HepG2 (cell line): ENCODE measurements around the gene HSD3B7. TPM values are rescaled to one million over a fixed set of nuclear protein-coding genes. Genes with fewer than 3 reads are reported as not detected.

ENCODE experiments used
- CBX1 ChIP-seq: IDR thresholded peaks from one replicate; pipeline ENCODE4 v1.6.1; 2016; ENCODE audit warnings: antibody characterized with exemption, low read depth
- FOXP1 ChIP-seq, 2 experiments: fragments of 450-650 bp in 1 of 2; IDR thresholded peaks; 2 replicates each; pipeline ENCODE4 v1.6.1; 2017 to 2018; ENCODE audit warnings: antibody characterized with exemption in 1 of 2
- HNRNPK ChIP-seq: fragments of 200-400 bp; formaldehyde crosslinking; IDR thresholded peaks from 2 replicates; pipeline ENCODE4 v1.6.1; 2018; ENCODE audit warnings: low read length, low read depth, moderate library complexity, mild to moderate bottlenecking; ENCODE audit not compliant: poor library complexity, severe bottlenecking
- KDM2A ChIP-seq: sonication (generic); formaldehyde crosslinking; IDR thresholded peaks from 2 replicates; pipeline ENCODE4 v1.4.0; 2020; ENCODE audit warnings: low read depth, missing genetic modification reagents, borderline replicate concordance
- PHF5A ChIP-seq: IDR thresholded peaks from one replicate; pipeline ENCODE4 v1.6.1; 2018; ENCODE audit warnings: low read depth, missing genetic modification reagents; ENCODE audit not compliant: unreplicated experiment
- RBM22 ChIP-seq: fragments of 200-400 bp; formaldehyde crosslinking; optimal IDR thresholded peaks from 2 replicates; pipeline ENCODE3; 2017; ENCODE audit warnings: mild to moderate bottlenecking, low read length, moderate library complexity
- REL ChIP-seq: sonication (generic); formaldehyde crosslinking; conservative IDR thresholded peaks from 2 replicates; pipeline ENCODE4 v1.8.0; 2022; ENCODE audit warnings: mild to moderate bottlenecking, missing genetic modification reagents, moderate library complexity
- SAP130 ChIP-seq: IDR thresholded peaks from 2 replicates; pipeline ENCODE4 v1.6.1; 2016; ENCODE audit warnings: low read depth
- SOX13 ChIP-seq, 3 experiments: fragments of 450-650 bp in 1 of 3; sonication (generic) in 1 of 3; formaldehyde crosslinking in 1 of 3; IDR thresholded peaks in 2 of 3; conservative IDR thresholded peaks in 1 of 3; 2 replicates each; pipeline versions ENCODE4 v1.5.0 to v1.6.1; 2016 to 2020; ENCODE audit warnings: antibody characterized with exemption in 1 of 3, mild to moderate bottlenecking in 1 of 3, missing compliant biosample characterization in 1 of 3, missing genetic modification reagents in 1 of 3, moderate library complexity in 1 of 3
- TAF15 ChIP-seq: fragments of 200-400 bp; formaldehyde crosslinking; IDR thresholded peaks from one replicate; pipeline ENCODE4 v1.6.1; 2018; ENCODE audit warnings: mild to moderate bottlenecking, low read depth, low read length; ENCODE audit not compliant: poor library complexity, severe bottlenecking
- TSC22D2 ChIP-seq: sonication (generic); formaldehyde crosslinking; IDR thresholded peaks from 2 replicates; pipeline ENCODE4 v1.5.1; 2020; ENCODE audit warnings: missing genetic modification reagents, mild to moderate bottlenecking, borderline replicate concordance
- ZBTB7B ChIP-seq: sonication (generic); formaldehyde crosslinking; IDR thresholded peaks from 2 replicates; pipeline ENCODE4 v1.4.0; 2020; ENCODE audit warnings: missing genetic modification reagents
- ZNF138 ChIP-seq: sonication (generic); formaldehyde crosslinking; IDR thresholded peaks from 2 replicates; pipeline ENCODE4 v1.5.0; 2020; ENCODE audit warnings: mild to moderate bottlenecking, low read depth, missing genetic modification reagents
- ZNF235 ChIP-seq: sonication (generic); formaldehyde crosslinking; IDR thresholded peaks from 2 replicates; pipeline ENCODE4 v1.8.1; 2023; ENCODE audit warnings: mild to moderate bottlenecking, missing genetic modification reagents, borderline replicate concordance
- ZNF747 ChIP-seq: sonication (generic); formaldehyde crosslinking; IDR thresholded peaks from 2 replicates; pipeline ENCODE4 v1.8.1; 2023; ENCODE audit warnings: missing genetic modification reagents, mild to moderate bottlenecking, borderline replicate concordance
- polyA plus RNA-seq, 8 experiments: library from polyadenylated mRNA; depleted of rRNA in 3 of 8; stranded (reverse) in 7 of 8; unstranded in 1 of 8; fragments of >200 nt; fragmentation: Illumina TruSeq in 4 of 8; extraction: Trizol in 4 of 8; gene quantifications; 2 replicates each; pipeline versions ENCODE4 v1.2.1 to v1.2.3, GENCODE V29; 2011 to 2016; ENCODE audit warnings: low read depth in 4 of 8, missing spikeins in 1 of 8, mixed read lengths in 1 of 8; ENCODE audit not compliant: insufficient read depth in 1 of 8
- total RNA-seq, 5 experiments: library from RNA; depleted of rRNA; stranded (reverse); fragments of >200 nt; fragmentation: Illumina TruSeq; extraction: Trizol; gene quantifications; 2 replicates each; pipeline ENCODE4 v1.2.3, GENCODE V29; 2016; ENCODE audit warnings: low read depth in 1 of 5
- TF ChIP-seq, protein P1 (sequence below): sonication (generic); formaldehyde crosslinking; conservative IDR thresholded peaks from 2 replicates; pipeline ENCODE4 v1.4.0; 2020; ENCODE audit warnings: missing genetic modification reagents
- TF ChIP-seq, protein P2 (sequence below): sonication (generic); formaldehyde crosslinking; IDR thresholded peaks from 2 replicates; pipeline ENCODE4 v1.4.0; 2020; ENCODE audit warnings: missing genetic modification reagents, low read depth, mild to moderate bottlenecking, borderline replicate concordance
- TF ChIP-seq, protein P3 (sequence below): IDR thresholded peaks from 2 replicates; pipeline ENCODE4 v1.6.1; 2016; ENCODE audit warnings: low read depth
- TF ChIP-seq, protein P4 (sequence below): sonication (generic); formaldehyde crosslinking; IDR thresholded peaks from 2 replicates; pipeline ENCODE4 v1.4.0; 2020; ENCODE audit warnings: mild to moderate bottlenecking, low read depth, missing genetic modification reagents
- TF ChIP-seq, protein P5 (sequence below): IDR thresholded peaks from 2 replicates; pipeline ENCODE4 v1.6.1; 2016; ENCODE audit warnings: low read depth, control low read depth

Gene HSD3B7
- total and polyA plus RNA-seq, 2 of the 13 experiments (the other 11 are each of a cell fraction or from before 2014, with no cell fraction given) = 32.9 to 69.7 TPM

DNA sequence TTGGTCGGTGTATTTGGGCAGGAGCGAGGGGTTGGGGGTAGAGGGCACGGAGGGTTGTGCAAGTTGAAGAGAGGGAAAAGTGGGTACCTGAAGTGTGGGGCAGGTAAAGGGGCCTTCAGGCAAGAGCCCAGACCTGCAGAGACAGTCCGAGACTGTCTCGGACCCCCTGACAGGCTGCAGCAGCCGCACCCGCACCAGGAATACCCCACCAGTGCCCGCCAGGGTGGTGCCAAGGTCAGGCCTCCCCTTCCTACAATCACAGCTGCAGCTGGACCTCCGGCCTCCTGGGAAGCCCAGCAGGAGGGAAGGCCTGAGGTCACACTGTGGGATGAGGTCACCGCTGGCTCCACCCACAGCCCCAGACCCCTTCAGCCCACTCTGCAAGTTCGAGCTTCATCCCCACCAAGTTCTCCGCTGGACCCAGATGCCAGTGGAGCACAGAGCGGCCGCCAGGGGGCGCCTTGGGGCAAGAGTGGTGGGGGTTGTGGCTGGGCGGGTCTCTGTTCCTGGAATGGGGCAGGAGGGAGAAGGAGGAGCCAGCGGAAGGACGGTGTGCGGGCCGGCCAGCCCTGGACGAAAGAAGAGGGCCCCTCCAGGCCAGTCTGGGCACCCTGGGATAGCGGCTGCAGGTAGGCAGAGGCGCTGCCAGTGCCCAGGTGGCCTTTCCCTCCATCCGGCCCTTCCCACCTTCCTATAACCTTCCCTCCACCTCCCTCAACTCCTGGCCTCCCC, at the start of gene HSD3B7 (continued):
- TF ChIP-seq HNRNPK (peak; percentile 93), SOX13 (IDR thresholded peaks at IDR 0.05) (no peak), SOX13 (CRISPR knock-in tag; conservative IDR thresholded peaks at IDR 0.05 in 1 of 2, IDR thresholded peaks at IDR 0.05 in 1 of 2) (peak in 1 of 2 experiments; percentile 31; a peak in 2 of 4 replicates), ZNF747 (CRISPR knock-in tag) (peak; percentile 86), FOXP1 (IDR thresholded peaks at IDR 0.05) (no peak), FOXP1 (CRISPR knock-in tag; IDR thresholded peaks at IDR 0.05) (no peak), TAF15 (no peak), ZNF138 (0 out of 2 replicates have a peak, but pooled peaks have one; percentile 6), PHF5A (peak; percentile 21), KDM2A (CRISPR knock-in tag) (peak; percentile 91), ZBTB7B (CRISPR knock-in tag) (peak; percentile 63; the same call in 1 of the 2 replicates), CBX1 (peak; percentile 44), REL (CRISPR knock-in tag) (0 out of 2 replicates have a peak, but pooled peaks have one; percentile 18), TSC22D2 (CRISPR knock-in tag) (0 out of 2 replicates have a peak, but pooled peaks have one; percentile 21), RBM22 (peak; percentile 80), SAP130 (CRISPR knock-in tag) (0 out of 2 replicates have a peak, but pooled peaks have one; percentile 55), ZNF235 (CRISPR knock-in tag) (0 out of 2 replicates have a peak, but pooled peaks have one; percentile 14)
- TF ChIP-seq, protein P1, sequence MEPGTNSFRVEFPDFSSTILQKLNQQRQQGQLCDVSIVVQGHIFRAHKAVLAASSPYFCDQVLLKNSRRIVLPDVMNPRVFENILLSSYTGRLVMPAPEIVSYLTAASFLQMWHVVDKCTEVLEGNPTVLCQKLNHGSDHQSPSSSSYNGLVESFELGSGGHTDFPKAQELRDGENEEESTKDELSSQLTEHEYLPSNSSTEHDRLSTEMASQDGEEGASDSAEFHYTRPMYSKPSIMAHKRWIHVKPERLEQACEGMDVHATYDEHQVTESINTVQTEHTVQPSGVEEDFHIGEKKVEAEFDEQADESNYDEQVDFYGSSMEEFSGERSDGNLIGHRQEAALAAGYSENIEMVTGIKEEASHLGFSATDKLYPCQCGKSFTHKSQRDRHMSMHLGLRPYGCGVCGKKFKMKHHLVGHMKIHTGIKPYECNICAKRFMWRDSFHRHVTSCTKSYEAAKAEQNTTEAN (CRISPR knock-in tag) = 0 out of 2 replicates have a peak, but pooled peaks have one; percentile 8
- TF ChIP-seq, protein P2, sequence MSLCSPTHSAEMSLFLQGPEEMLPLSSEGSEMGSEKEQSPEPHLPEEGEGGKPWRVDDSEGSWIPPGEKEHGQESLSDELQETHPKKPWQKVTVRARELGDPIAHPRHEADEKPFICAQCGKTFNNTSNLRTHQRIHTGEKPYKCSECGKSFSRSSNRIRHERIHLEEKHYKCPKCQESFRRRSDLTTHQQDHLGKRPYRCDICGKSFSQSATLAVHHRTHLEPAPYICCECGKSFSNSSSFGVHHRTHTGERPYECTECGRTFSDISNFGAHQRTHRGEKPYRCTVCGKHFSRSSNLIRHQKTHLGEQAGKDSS = no peak; the same call in 1 of the 2 replicates
- TF ChIP-seq, protein P3, sequence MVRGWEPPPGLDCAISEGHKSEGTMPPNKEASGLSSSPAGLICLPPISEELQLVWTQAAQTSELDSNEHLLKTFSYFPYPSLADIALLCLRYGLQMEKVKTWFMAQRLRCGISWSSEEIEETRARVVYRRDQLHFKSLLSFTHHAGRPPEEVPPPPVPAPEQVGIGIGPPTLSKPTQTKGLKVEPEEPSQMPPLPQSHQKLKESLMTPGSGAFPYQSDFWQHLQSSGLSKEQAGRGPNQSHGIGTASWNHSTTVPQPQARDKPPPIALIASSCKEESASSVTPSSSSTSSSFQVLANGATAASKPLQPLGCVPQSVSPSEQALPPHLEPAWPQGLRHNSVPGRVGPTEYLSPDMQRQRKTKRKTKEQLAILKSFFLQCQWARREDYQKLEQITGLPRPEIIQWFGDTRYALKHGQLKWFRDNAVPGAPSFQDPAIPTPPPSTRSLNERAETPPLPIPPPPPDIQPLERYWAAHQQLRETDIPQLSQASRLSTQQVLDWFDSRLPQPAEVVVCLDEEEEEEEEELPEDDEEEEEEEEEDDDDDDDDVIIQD = peak; percentile 60; the same call in 1 of the 2 replicates
- TF ChIP-seq, protein P4, sequence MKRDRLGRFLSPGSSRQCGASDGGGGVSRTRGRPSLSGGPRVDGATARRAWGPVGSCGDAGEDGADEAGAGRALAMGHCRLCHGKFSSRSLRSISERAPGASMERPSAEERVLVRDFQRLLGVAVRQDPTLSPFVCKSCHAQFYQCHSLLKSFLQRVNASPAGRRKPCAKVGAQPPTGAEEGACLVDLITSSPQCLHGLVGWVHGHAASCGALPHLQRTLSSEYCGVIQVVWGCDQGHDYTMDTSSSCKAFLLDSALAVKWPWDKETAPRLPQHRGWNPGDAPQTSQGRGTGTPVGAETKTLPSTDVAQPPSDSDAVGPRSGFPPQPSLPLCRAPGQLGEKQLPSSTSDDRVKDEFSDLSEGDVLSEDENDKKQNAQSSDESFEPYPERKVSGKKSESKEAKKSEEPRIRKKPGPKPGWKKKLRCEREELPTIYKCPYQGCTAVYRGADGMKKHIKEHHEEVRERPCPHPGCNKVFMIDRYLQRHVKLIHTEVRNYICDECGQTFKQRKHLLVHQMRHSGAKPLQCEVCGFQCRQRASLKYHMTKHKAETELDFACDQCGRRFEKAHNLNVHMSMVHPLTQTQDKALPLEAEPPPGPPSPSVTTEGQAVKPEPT (CRISPR knock-in tag) = no peak; the same call in 1 of the 2 replicates
- TF ChIP-seq, protein P5, sequence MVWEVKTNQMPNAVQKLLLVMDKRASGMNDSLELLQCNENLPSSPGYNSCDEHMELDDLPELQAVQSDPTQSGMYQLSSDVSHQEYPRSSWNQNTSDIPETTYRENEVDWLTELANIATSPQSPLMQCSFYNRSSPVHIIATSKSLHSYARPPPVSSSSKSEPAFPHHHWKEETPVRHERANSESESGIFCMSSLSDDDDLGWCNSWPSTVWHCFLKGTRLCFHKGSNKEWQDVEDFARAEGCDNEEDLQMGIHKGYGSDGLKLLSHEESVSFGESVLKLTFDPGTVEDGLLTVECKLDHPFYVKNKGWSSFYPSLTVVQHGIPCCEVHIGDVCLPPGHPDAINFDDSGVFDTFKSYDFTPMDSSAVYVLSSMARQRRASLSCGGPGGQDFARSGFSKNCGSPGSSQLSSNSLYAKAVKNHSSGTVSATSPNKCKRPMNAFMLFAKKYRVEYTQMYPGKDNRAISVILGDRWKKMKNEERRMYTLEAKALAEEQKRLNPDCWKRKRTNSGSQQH = peak; percentile 20; the same call in 1 of the 2 replicates
